NCI-H146 (cell line): Measurements from ENCODE around the gene SIRT6.
"Not testable (repeated sequence)": the region's sequence is repeated elsewhere in the genome, so short reads cannot be mapped to it uniquely, and the experiment has no call there.

Experiments
- DNase-seq: peaks from one replicate; lab custom pipeline; 2025; lab: John Stamatoyannopoulos, UW

Gene SIRT6

DNA sequence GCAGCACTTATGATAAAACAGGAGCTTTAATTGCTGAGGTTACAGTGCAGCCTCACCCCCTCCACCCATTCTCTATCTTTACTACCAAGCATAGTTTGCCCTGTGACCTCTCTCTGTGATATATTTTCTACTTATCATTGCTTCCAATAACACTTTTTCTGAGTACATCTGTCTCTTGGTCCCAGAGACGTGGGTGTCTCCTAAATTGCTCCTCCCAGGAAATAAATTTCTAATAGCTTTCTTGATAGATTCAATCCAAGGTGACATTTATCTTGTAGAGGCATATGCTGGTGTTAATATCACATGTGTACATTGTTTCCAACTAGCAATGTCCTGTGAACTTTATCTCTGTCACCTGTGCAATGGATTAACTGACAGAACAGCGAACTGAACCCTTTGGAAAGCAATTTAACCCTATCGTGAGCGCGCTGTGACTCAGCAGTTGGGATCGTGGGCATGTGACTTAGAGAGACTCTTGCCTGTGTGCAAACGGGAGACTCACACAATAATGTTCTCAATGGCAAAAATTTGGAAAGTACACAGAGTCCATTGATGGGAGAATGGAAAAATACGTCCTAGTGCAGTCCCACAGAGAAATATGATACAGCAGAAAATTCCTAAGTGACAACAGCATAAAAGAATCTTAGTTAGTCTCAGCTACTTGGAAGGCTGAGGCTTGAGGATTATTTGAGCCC, 51.5 kb downstream of the SIRT6 start:
- no peak for DNase-seq

DNA sequence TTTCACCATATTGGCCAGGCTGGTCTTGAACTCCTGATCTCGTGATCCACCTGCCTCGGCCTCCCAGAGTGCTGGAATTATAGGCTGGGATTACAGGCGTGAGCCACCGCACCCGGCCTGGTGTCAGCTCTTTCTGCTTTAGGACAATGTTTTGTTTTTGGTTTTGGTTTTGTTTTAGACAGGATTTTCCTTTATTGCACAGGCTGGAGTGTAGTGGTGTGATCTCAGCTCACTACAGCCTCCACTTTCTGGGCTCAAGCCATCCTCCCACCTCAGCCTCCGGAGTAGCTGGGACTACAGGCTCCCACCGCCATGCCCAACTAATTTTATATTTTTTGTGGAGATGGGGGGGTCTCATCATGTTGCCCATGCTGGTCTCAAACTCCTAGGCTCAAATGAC, 53.3 kb downstream of the SIRT6 start:
- DNase-seq = not testable (repeated sequence)

DNA sequence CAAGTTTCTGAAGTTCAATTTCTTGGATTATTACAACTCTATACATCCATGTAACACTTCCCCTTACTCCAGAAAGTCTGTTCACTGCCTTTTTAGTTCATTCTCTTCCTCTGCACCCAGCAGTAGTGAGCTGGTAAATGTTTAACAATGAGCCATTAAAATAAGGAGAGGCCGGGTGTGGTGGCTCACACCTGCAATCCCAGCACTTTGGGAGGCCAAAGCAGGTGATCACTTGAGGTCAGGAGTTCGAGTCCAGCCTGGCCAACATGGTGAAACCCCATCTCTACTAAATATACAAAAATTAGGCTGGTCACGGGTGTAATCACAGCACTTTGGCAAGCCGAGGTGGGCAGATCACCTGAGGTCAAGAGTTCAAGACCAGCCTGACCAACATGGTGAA, 55.0 kb downstream of the SIRT6 start:
- not testable (repeated sequence) for DNase-seq

DNA sequence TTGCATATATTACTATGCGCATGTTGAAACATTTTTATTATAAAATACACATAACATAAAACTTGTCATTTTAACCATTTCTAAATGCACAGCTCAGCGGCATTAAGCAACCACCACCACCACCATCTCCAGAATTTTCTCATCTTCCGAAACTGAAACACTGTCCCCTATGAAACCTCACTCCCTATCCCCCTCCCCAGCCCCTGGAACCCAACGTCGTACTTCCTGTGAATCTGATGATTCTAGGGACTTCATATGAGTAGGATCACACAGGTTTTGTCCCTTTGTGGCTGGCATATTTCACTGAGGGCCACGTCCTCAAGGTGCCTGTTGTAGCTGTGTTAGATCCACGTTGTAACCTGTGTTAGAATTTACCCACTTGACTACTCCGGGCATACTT, 57.7 kb downstream of the SIRT6 start:
- no peak for DNase-seq
